Endothelial cell of hepatic sinusoid (primary cell): ENCODE data around the gene PDCD1.
"Not testable (repeated sequence)": the region's sequence is repeated elsewhere in the genome, so short reads cannot be mapped to it uniquely, and the experiment has no call there.

ENCODE experiments used
- in situ Hi-C: cut with HindIII; loops from 2 replicates; pipeline ENCODE4 v1.10.0; 2017; ENCODE audit warnings: low sequenced_read_pairs

The PDCD1 gene

DNA sequence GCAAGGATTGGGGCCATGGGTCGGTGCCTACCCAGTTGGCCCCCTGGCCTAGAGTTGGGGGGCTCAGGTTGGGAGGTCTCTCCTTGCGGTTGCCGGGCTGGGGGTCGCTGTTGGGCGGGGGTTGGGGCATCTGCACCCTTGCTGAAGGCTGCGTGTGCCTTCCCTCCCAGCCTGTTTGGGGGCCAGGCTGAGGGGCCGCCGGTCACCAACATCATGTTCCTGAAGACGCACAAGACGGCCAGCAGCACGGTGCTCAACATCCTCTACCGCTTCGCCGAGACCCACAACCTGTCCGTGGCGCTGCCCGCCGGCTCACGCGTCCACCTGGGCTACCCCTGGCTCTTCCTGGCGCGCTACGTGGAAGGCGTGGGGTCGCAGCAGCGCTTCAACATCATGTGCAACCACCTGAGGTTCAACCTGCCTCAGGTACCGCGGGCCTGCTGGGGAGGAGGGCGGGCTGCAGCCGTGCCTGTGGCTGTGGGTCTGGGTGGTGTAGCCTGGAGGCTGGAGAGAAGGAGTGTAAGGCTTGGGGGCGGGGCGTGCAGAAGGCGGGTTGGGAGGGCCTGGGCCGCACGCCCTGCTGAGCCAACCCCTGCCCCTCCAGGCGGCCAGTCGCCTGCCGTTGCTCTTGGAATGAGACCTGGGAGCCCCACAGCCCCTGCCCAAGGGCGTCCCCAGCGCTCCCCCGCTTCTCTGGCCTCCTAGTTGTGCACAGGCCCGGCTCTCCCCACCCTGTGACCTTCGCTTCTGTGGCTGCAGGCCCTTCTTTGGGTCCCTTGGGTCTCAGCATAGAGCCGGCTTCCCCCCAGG lies 56.9 kb downstream of the PDCD1 start:
- in situ Hi-C loops, result no loop called here

DNA sequence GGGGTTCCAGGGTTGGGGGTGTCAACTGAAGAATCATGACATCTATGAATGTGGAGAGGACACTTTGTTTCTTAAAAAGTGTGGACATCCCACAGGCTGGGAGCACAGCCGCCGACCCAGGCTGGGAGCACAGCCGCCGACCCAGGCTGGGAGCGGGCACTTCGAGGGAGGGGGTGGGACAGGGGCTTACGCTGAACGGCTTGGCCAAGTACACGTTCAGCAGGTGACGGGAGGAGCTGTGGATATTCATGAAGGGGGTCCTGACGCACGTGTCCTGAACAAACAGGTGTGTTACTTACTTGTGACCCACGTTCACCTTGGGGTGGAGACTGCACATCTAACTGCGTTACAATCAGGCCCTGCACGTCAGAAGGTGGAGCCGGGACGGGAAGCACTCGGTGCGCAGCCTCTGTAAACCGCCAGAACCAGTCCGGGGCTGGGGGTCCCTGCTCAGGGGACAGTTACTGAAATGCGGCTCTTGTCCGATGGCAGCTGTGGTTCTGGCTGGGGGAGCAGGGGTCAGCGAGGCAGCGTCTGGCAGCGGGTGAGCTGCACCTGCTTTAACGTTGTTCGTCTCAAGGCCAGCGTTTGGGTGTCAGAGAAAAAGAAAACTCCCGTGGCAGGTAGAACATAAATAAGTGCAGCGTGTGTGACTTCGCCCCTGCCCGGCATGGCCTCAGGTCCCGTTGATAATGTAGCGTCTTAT lies 58.3 kb downstream of the PDCD1 start:
- in situ Hi-C loops, result not testable (repeated sequence)
